IPS-18a (cell line): ENCODE measurements around the gene TRNAU1AP.
"Not testable (repeated sequence)": the region's sequence is repeated elsewhere in the genome, so short reads cannot be mapped to it uniquely, and the experiment has no call there.

Experiments
- H3K27ac ChIP-seq: one replicate; pipeline ENCODE4 v1.5.1; 2013; ENCODE audit warnings: low read length
- H3K27me3 ChIP-seq: one replicate; pipeline ENCODE4 v1.6.1; 2013; ENCODE audit warnings: mild to moderate bottlenecking, low read length; ENCODE audit not compliant: control insufficient read depth, insufficient read depth
- H3K36me3 ChIP-seq: one replicate; pipeline ENCODE4 v1.6.1; 2013; ENCODE audit warnings: low read depth, low read length; ENCODE audit not compliant: control insufficient read depth
- H3K4me1 ChIP-seq: one replicate; pipeline ENCODE4 v1.6.1; 2013; ENCODE audit warnings: low read depth, low read length; ENCODE audit not compliant: control insufficient read depth
- H3K4me3 ChIP-seq: one replicate; pipeline ENCODE4 v1.5.1; 2013; ENCODE audit warnings: low read length
- H3K9ac ChIP-seq: one replicate; pipeline ENCODE4 v1.6.1; 2013; ENCODE audit warnings: mild to moderate bottlenecking, low read length, moderate library complexity
- H3K9me3 ChIP-seq: one replicate; pipeline ENCODE4 v1.6.1; 2013; ENCODE audit warnings: low read depth, low read length; ENCODE audit not compliant: control insufficient read depth

TRNAU1AP gene

DNA sequence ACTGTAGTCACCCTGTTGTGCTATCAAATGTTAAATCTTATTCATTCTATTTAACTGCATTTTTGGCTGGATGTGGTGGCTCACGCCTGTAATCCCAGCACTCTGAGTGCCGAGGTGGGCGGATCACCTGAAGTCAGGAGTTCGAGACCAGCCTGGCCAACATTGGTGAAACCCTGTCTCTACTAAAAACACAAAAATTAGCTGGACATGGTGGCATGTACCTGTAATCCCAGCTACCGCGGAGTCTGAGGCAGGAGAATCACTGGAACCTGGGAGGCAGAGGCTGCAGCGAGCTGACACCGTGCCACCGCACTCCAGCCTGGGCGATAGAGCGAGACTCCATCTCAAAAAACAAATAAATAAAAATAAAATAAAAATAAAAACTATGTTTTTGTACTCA is 43.4 kb downstream of the TRNAU1AP start:
- H3K9ac ChIP-seq, H3K9me3 ChIP-seq, H3K36me3 ChIP-seq, H3K4me3 ChIP-seq, H3K27ac ChIP-seq: not testable (repeated sequence)
- Histone ChIP-seq H3K27me3 (peaks cover 10% of the 10 kb centered on the region), H3K4me1 (peaks cover 18% of the 10 kb centered on the region)

DNA sequence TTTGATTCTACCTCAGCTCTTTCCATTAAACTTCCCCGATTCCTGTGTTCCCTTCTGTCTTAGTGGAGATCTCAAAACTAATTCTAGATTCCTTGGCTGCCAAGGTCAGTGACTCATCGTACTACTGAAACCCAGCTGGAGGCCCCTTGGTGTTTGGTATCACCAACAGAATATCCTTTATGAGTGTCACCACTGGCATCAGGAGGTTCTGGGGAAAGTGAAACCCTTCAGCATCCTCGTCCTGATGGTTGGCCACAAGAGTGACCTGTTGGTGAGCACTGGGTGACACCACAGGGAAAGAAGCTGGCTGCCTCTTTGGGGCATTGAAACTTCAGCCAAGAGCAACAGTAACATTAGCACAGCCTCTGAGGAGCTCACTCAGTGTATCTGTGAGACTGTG is 48.8 kb downstream of the TRNAU1AP start:
- Histone ChIP-seq H3K9me3 (no peaks in the 10 kb centered on the region), H3K27ac (no peak overlapping the region), H3K4me1 (no peaks in the 10 kb centered on the region), H3K27me3 (no peaks in the 10 kb centered on the region), H3K4me3 (no peak overlapping the region), H3K36me3 (peaks cover 14% of the 10 kb centered on the region), H3K9ac (no peak overlapping the region)

DNA sequence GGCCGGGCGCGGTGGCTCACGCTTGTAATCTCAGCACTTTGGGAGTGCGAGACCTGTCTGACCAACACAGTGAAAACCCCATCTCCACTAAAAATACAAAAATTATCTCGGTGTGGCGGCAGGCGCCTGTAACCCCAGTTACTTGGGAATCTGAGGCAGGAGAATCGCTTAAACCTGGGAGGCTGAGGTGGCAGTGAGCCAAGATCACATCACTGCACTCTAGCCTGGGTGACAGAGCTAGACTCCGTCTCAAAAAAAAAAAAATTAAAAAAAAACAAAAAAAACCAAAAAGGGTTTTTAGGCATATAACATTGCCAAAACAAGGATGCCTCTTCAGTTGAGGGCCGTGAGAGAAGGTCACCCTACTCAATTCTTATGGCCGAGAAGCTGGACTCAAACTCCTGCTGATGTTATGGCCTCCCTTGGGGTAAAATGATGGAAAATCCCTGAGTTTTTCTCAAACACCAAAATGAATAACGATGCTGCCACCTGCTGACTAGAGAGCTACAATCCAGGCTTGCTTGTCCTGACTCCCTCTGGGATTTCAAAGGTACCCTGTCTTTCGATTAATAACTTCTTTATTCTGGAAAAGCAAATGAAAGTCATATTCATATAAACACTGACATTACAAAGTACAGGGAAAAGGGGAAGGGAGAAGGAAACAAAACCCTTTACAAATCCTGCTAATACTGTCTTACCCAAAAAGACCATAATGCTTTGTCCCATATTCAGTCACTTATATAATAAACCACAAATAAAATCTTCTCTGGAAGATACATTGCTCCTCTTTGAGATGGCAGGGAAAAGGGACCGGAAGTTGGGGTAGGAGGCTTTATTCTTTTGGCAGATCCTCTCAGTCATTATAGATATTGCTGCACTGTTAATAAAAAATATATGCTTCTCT is 49.9 kb downstream of the TRNAU1AP start:
- Histone ChIP-seq H3K27me3 (no peaks in the 10 kb centered on the region), H3K9ac (no peak overlapping the region), H3K4me1 (no peaks in the 10 kb centered on the region), H3K9me3 (no peaks in the 10 kb centered on the region), H3K27ac (no peak overlapping the region), H3K4me3 (no peak overlapping the region), H3K36me3 (peaks cover 14% of the 10 kb centered on the region)

DNA sequence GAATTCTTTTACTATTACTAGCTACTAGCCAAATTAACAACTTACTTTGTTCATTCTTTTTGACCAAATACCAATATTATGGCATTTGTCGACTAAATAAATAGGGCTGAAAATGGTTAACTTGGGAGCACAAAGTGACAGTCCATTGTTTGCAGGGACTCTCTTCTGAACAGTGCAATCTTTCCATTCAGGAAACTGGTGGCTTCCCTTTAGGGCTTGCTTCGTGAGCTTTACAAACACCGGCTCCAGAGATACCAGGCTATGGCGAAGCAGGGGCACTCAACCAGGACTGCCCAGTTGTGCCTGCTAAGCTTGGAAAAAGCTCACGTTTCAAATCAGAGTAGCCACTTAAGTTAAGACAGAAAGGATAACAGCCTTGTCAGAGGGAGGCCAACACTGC is 51.5 kb downstream of the TRNAU1AP start:
- Histone ChIP-seq H3K9ac (no peak overlapping the region), H3K36me3 (peaks cover 14% of the 10 kb centered on the region), H3K27me3 (no peaks in the 10 kb centered on the region), H3K4me3 (no peak overlapping the region), H3K27ac (no peak overlapping the region), H3K9me3 (no peaks in the 10 kb centered on the region), H3K4me1 (no peaks in the 10 kb centered on the region)

DNA sequence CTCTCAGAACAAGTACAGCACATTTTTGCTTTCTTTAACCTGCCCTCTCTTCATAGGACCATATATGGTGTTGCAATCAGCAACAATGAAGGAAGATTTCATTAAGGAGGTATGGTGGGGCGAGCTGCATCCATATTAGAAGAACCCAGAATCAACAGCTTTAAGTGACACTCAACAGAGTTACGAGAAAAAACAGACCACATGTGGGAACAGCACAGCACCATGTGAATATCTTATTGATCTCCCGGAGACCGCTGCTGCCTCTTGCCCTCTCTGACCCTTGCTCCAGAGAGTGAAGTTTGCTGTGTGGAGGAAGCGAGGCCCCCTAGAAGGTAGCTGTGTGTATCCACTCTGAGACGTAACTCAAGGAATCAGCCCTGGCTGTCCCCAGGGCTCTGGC is 52.1 kb downstream of the TRNAU1AP start:
- no peak overlapping the region for H3K27ac ChIP-seq
- no peaks in the 10 kb centered on the region for H3K4me1 ChIP-seq
- H3K4me3 ChIP-seq: no peak overlapping the region
- H3K9me3 ChIP-seq: no peaks in the 10 kb centered on the region
- no peak overlapping the region for H3K9ac ChIP-seq
- H3K36me3 ChIP-seq: peaks cover 14% of the 10 kb centered on the region
- no peaks in the 10 kb centered on the region for H3K27me3 ChIP-seq

DNA sequence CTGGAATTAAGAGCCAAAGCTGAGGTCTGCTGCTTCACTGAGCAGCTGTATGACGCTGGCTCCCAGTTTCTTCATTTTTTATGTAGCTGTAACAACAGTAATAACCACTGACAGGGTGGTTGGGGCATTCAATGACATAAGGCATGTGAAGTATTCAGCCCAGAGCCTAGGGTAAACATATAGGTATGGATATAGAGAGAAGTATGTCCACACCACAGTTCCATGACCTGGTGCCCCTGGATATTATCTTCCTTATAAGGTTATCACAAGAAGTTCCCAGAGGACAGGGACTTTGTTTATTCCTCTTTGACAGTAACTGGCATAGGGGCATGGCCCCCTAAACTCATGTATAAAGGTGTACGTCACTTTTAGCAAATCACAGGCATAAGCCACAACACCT is 53.9 kb downstream of the TRNAU1AP start:
- no peak overlapping the region for H3K4me3 ChIP-seq
- H3K27me3 ChIP-seq: no peaks in the 10 kb centered on the region
- no peaks in the 10 kb centered on the region for H3K9me3 ChIP-seq
- no peak overlapping the region for H3K27ac ChIP-seq
- peaks cover 19% of the 10 kb centered on the region for H3K36me3 ChIP-seq
- H3K9ac ChIP-seq: no peak overlapping the region
- H3K4me1 ChIP-seq: no peaks in the 10 kb centered on the region

DNA sequence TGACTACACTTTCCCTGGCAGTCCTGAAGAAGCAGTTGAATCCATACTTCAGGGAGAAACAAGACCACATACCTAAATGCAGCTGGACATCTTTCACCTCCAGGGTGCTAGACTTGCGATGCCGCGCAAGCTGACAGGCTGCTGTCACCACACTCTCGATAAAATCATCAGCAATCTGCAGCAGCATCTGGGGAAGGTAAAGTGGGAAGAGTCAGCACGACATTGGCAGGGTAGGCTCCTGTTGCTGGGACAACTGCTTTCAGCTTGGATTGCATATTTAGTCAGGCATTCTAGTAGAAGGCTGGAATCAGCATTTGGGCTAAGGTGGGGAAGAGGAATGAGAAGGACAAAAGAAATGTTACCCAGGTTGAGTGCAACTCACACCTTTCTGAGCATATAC is 60.3 kb downstream of the TRNAU1AP start:
- H3K4me1 ChIP-seq: no peaks in the 10 kb centered on the region
- no peak overlapping the region for H3K9ac ChIP-seq
- H3K9me3 ChIP-seq: no peaks in the 10 kb centered on the region
- peaks cover 31% of the 10 kb centered on the region for H3K36me3 ChIP-seq
- no peak overlapping the region for H3K27ac ChIP-seq
- no peak overlapping the region for H3K4me3 ChIP-seq
- H3K27me3 ChIP-seq: no peaks in the 10 kb centered on the region
